PC-3 (cell line): ENCODE data around the gene RNF150.

Experiments
- EZH2 ChIP-seq: fragments of 300-600 bp; sonication (generic); IDR thresholded peaks from one replicate; pipeline ENCODE4 v1.6.1; 2017; ENCODE audit warnings: antibody characterized with exemption, mild to moderate bottlenecking, low read length; ENCODE audit not compliant: unreplicated experiment
- TF ChIP-seq, protein P1 (sequence below): fragments of 300-600 bp; sonication (generic); conservative IDR thresholded peaks from 2 replicates; pipeline ENCODE4 v1.5.1; 2017; ENCODE audit warnings: antibody characterized with exemption, low read depth, mild to moderate bottlenecking, low read length

DNA sequence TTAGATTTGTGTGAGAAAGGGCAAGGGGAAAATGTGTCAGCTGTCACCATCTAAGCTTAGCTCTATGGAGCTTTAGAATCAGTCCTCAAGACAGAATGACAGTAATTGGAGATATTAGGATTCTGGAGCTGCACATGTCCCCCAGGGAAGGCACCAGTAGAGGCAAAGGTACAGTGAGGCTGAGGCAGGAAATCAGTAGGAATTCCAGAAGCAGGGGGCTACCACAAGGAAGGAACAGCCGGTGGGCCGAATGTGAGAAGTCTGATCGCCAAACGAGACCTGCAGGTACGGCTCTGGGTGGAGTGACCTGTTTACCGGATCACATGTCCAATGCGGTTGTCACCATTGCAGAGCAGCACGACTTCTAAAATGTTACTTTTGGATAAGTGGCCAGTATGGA lies 52.6 kb downstream of the RNF150 start:
- TF ChIP-seq EZH2, result no peak
- TF ChIP-seq, protein P1, sequence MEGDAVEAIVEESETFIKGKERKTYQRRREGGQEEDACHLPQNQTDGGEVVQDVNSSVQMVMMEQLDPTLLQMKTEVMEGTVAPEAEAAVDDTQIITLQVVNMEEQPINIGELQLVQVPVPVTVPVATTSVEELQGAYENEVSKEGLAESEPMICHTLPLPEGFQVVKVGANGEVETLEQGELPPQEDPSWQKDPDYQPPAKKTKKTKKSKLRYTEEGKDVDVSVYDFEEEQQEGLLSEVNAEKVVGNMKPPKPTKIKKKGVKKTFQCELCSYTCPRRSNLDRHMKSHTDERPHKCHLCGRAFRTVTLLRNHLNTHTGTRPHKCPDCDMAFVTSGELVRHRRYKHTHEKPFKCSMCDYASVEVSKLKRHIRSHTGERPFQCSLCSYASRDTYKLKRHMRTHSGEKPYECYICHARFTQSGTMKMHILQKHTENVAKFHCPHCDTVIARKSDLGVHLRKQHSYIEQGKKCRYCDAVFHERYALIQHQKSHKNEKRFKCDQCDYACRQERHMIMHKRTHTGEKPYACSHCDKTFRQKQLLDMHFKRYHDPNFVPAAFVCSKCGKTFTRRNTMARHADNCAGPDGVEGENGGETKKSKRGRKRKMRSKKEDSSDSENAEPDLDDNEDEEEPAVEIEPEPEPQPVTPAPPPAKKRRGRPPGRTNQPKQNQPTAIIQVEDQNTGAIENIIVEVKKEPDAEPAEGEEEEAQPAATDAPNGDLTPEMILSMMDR, result no peak
